HG02938 (cell line): ENCODE data around the gene HDAC4.

ENCODE experiments used
- ATAC-seq: cut with Tn5 transposase; IDR thresholded peaks from one replicate; pipeline ENCODE4 v1.9.1; 2021; ENCODE audit warnings: mild to moderate bottlenecking, moderate library complexity; ENCODE audit not compliant: unreplicated experiment

The HDAC4 gene

GRCh38 chr2:239398521-239398921, 2.3 kb downstream of the HDAC4 start:
- no peak for ATAC-seq

DNA sequence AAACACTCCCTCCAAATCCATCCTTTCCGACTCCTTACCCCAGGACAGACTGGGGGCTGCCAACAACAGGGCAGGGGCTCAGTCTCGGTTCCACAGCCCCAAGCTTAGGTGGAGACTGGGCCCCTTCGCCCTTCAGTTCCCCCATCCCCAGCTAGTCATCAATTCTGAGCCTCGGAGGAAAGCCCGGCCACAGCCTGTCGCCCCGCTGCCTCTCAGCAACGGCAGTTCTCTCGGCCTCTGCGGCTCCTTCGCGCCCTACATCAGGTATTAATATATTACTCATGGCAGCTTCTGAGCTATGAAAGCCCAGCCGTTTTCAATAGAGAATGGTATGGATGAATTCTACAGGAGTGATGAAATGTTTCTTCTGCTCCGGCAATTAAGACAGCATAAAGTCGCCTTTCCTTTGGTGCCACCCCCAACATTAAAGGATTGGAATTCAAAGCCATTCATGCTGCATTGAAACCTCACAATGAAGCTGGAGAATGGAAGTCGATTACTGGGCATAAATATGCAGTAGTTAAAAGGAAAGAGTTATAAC, 2.8 kb downstream of the HDAC4 start:
- ATAC-seq = no peak

DNA sequence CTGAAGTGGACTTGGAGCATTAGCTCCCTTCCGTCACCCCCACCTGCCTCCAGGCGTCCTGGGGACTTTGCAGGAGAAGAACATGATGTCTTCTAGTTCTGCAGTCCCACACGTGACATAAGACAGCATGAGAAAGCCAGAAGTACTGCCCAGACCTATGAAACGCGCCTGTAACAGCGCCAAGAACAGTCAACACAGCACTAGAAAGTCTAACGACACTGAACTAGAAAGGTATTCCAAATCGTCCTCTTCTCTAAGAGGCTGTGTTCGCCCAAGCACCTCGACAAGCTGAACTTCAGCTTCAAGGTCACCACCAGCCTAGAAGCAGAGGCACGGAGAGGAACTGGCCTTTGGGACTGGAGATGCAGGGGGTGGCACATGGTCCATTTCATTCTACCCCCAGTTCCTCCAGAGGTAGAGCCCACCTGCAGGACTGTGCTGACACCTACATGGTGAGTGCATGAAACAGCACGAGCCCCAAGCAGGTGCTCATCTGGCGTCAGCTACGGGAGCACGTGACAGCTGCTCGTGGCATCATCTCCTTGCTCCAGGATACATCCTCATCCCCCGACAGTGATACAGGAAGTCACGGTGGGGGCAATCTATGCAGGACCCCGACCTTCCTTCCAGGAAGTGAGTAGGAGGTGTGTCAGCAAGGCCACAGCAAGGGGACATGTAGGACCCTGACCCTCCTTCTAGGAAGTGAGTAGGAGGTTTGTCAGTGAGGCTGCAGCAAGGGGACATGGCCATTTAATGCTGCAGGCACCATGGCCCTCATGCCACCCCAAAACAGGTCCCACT, 3.7 kb downstream of the HDAC4 start:
- no peak for ATAC-seq

DNA sequence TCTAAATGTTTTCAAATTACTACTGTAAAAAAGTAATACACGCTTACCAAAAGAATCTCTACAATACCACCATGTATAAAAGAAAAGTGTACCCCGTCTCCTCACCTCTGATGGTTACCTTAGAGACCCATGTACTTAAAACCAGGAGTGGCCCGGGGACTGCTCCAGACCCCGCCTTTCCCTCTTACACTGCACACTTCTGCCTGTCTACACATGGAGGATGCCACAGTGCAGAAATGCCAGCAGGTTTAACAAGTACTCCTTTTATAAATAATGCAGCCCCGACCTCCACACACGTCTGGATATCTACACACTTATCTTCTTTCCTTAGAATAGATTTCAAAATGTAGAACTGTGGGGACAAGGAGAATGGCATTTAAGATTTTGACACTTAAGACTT, 5.3 kb downstream of the HDAC4 start:
- ATAC-seq = no peak

DNA sequence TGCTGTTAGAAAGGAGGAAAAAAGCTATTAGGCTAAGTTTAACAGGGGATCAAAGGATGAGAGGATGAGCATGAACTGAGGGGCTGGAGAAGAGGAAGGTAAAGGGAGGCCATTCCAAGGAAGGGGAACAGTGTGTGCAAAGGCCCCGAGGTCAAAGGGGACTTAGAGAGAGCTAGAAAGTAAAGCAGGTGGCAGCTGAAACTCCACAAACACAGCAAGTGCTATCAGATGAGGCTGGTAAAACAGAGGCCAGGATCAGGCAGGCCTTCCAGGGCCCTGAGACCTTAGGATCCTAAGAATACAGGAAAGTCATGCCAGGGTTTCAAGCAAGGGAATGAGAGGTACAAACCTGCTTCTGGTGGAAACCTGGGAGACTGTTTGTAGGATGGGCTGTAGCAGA, 5.8 kb downstream of the HDAC4 start:
- no peak for ATAC-seq

- ATAC-seq = no peak
Measured at GRCh38 chr2:239394346-239394945, 6.4 kb downstream of the HDAC4 start.

DNA sequence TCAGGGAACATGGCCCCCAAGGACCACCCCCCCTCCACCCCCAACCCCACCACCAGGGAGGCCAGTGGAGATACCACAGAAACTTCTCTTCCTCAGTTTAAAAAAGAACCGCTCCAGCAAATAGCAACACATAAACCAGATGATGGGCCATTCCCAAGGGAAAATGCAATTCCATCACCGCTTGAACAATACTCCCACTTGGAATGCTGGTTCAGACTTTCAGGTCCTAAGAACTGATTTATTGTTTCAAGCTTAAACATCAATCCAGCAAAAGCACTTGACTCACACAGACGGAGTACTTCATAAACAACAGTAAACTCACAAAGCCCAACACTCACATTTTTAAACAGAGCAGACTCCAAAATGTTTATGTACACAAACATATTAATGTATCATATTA, 6.9 kb downstream of the HDAC4 start:
- ATAC-seq = no peak

DNA sequence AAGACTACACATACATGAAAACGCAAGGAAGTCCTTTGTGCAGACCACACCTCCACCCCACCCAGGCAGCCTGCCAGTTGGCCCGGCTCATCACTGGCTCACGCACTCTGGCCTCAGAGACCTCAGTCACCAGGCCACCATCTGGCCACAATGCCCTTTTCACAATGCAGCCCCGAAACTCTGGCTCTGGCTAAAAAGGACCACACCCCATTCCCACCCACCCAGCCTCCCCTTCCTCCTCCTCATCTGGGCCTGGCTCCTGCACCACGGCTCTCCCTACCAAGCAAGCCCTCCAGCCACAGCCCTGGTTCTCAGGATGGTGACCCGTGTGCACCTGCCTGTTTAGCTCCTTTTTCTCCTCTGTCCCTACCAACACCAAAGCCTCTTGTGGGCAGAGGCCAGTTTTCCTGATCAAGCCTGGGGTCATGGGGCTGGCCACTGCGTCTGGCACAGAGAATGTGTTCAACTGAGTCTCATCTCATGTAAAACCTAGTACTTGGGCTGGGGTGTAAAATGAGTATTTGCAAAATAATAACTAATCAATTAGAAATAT, 7.4 kb downstream of the HDAC4 start:
- no peak for ATAC-seq

DNA sequence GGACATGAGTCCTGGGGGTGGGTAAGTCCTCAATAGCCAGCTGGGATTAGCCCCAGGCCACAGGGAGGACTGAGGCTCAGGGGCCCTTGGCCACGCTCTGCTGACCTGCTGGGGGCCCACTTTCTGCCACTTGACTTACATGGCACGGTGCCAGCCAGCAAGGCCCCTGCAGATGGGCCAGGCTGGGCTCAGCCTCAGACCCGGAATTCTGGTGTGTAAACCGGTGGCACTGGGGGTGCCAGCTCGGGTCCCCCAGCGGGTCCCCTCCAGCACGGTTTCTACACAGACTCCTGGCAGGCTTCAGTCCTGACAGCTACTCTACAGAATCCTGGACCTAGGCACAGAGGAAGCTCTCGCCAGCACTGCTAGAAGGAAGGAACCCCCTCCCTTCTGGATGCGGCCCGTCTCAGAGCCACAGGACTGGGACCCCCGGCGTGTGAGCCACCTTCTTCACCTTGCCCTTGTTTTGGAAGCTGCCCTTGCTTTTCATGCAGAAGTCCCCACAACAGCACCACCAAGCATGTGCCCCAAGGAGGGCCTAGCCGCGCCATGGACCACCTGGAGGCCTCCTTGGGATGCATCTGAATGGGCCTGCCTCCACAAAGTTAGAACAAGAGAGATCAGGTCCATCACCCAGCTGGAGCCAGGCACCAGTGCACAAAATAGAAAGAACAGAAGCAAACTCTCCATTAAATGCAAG, 8.0 kb downstream of the HDAC4 start:
- no peak for ATAC-seq

DNA sequence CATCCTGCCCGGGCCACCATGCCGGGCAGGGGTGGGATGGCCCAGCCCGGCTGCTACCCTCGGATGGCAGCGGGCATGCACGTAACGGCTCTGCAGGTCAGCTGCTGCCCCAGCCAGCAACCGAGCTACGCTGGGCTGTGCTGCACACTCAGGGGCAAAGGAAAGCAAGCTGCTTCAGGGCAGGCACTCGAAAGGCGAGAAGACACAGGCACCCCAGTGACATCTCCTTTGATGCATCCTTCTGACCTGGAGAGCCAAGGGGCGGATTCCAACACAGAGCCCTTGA, 8.8 kb downstream of the HDAC4 start:
- no peak for ATAC-seq

DNA sequence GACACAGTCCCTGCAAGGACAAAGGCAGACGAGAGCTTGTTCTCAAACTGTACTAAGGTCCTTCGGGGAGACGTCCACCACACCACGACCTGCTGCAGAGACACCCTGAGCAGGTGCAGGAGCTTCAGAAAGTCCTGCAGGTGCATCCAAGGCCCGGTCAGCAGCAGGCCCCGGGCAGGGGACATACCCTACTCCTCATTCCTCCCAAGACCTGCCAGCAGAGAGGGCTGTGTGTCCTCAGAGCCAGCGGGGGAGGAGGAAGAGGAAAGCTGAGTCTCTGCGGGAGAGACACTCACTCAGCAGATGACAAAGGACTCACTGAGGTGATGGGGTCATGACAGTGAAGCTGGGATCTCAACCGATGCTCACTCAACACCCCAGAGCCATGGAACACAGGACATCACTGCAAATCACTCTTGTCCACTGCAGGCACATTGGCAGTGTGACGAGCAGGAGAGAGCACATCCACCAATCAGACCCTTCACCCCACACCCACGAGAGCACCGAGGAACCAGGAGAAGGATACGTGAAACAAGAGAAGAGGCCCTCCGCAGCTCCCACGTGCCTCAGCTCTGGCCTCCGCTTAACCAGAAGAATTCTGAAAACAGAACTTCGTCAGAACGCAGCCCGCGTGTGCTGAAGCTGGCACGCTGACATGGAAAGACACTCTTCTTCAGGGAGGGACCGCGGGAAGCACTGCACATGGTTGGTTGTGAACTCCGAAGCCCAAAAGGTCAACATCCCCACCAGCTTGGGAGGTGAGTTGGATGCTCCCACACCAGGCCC, 9.3 kb downstream of the HDAC4 start:
- ATAC-seq = no peak

GRCh38 chr2:239390546-239391285, 10.1 kb downstream of the HDAC4 start:
- no peak for ATAC-seq

- ATAC-seq = no peak
Measured at GRCh38 chr2:239389414-239390329, 11.1 kb downstream of the HDAC4 start.

DNA sequence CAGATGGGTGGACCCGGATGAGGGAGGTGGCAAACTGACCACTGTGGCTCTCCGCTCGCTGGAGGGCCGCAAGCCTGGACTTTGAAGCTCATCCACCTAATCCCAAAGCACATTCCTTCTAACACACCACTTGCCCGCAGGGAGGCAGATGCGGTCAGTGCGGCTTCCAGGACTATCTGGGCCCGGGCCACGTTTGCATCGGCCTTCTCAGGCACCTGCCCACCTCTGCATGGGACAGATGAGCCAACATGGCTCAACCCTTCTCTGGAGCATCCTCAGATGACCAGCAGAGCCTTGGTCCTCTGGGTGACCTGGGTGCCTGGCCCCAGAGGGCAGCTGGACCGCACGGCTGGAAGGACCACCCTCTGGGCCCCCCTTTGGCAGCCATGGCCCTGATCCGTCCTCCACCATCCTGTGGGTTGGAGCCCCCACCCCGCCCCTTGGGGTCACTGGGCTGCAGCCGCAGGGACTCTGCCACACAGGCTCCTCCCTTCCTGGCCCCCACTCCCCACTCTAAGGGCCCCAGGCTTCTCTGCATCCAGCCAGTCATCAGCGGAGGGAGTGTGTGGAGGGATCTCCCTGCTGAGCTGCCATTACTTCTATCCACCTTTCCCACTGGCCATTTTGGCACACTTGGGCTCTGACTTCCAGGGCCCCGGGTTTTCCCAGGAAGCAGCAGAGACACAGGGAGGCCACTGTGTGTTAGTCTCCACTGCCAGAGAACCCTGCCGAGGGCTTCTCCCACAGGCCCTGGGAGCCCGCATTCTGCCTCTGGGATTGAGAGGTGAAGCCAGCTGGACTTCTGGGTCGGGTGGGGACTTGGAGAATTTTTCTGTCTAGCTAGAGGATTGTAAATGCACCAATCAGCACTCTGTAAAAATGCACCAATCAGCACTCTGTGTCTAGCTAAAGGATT, 12.3 kb downstream of the HDAC4 start:
- ATAC-seq = no peak

- no peak for ATAC-seq
Measured at GRCh38 chr2:239387811-239388210, 13.0 kb downstream of the HDAC4 start.

- no peak for ATAC-seq
Measured at GRCh38 chr2:239386872-239387445, 13.9 kb downstream of the HDAC4 start.

DNA sequence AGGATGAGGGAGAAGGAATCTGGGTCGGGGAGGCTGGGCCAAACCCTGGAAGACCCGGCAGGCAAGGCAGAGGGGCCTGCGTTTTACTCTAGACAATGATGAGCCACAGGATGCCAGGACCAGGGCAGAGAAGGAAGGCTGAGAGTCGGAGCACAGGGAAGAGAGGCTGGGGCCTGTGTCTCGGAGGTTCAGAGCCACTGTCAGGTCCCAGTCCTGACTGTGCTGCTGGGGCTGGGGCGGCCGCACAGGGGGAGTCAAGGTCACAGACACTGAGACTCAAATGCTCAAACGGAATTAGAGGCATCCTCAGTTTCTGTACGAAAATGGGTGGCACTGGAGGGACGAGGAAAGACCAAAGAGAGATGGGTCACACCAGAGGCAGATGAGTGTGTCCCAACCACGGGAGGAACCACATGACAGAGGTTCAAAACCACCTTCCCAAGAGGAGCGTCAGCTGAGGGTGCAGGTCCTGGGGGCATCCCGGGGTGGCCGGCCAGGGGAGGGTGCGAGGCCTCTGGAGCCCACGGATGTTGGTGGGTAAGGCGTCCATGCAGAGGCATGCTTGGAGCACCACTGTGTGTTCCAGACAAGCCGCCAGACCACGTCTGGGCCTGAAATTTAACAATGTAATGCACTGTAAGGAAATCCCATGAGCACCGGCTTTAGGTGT, 14.7 kb downstream of the HDAC4 start:
- no peak for ATAC-seq
